Cardiac septum (tissue), 1 donor: ENCODE data around the gene KLHL7. TPM values are rescaled to one million over a fixed set of nuclear protein-coding genes. Genes with fewer than 3 reads are reported as not detected.
A peak's percentile ranks its signal among the peaks of the same experiment; 100 is the strongest.

Experiments used
- DNase-seq: peaks from one replicate; pipeline ENCODE4 v3.0.0-alpha.2; 2020; ENCODE audit warnings: low spot score
- intact Hi-C: fragments of 100-400 bp; cut with DNase I; formaldehyde crosslinking; loops from one replicate; pipeline ENCODE4 v1.14.0; 2022
- long read RNA-seq: library from polyadenylated mRNA; unstranded; transcript quantifications from one replicate; pipeline ENCODE4 v2.0.0, GENCODE V29; 2021
- total RNA-seq: library from RNA; stranded (reverse); fragmentation: NEBNext Ultra II Directional; extraction: Animal tissue kit (Norgen Biotek cat#: 25700); gene quantifications from one replicate; pipeline ENCODE4 v1.2.1, GENCODE V29; 2021
- donor health status: DM: no; HTN: no; CAD: no.

Gene KLHL7, protein sequence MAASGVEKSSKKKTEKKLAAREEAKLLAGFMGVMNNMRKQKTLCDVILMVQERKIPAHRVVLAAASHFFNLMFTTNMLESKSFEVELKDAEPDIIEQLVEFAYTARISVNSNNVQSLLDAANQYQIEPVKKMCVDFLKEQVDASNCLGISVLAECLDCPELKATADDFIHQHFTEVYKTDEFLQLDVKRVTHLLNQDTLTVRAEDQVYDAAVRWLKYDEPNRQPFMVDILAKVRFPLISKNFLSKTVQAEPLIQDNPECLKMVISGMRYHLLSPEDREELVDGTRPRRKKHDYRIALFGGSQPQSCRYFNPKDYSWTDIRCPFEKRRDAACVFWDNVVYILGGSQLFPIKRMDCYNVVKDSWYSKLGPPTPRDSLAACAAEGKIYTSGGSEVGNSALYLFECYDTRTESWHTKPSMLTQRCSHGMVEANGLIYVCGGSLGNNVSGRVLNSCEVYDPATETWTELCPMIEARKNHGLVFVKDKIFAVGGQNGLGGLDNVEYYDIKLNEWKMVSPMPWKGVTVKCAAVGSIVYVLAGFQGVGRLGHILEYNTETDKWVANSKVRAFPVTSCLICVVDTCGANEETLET
- 103 TPM for total RNA-seq
- long read RNA-seq, full-length matches to known transcripts = 170 of 236 reads
- long read RNA-seq, partial matches to known transcripts = 28 of 236 reads
- long read RNA-seq, other reads (novel, unspliced or antisense) = 38 of 236 reads

- intact Hi-C loops = loop anchor here (2.0 kb wide), 2 partner anchors 75 to 141 kb away; partner anchors contain the start of gene GPNMB
- DNase-seq = peak; percentile 99
Measured at GRCh38 chr7:23105644-23106056, at the start of gene KLHL7. Gene KLHL7, plus strand, starts transcription at chr7:23105785. Its CDS starts 242 bp downstream, at chr7:23106027.

DNA sequence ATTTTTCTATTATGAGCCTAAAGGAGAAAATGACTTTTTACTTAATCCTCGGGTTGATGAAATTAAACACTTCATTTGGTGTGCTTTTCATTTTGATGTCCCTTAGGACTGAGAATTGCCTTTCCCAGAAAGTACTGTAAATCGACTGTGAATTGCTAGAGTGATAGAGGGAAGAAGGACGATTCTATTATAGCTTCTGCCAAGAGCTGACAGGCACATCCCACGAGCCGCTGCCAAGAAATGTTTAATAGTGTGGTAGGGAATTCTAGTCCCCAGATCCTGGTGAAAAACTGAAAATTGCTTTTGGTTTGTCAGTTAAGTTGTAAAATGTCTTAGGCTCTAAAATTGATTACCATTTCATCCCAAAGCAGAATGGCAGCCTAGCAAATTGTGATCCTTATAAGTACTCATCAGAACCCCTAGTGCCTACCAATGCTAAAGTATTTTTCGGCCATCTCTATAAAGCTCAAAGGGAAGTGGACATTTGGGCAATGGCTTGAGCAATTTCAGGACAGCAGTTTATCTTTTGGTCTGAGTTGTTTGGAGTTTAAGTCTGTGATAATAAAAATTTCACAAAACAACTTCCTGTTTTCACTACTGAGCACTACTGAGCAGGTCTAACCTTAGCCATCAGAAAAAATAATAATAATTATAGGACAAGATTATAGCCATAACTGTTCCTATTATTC, 47.0 kb upstream of the KLHL7 start:
- intact Hi-C loops = loop anchor here (5.0 to 10.0 kb wide), 2 partner anchors 204 to 496 kb away; no protein-coding TSS in a partner anchor
- no peak for DNase-seq

DNA sequence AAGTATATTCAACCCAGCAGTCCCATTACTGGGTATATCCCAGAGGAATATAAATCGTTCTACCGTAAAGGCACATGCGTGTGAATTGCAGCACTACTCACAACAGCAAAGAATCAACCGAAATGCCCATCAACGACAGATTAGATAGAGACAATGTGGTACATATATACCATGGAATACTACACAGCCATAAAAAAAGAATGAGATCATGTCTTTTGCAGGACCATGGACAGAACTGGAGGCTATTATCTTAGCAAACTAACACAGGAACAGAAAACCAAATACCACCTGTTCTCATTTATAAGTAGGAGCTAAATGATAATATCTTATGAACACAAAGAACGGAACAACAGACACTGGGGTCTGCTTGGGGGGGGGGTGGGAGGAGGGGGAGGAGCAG, 44.3 kb upstream of the KLHL7 start:
- intact Hi-C loops = no loop called here
- DNase-seq = no peak

DNA sequence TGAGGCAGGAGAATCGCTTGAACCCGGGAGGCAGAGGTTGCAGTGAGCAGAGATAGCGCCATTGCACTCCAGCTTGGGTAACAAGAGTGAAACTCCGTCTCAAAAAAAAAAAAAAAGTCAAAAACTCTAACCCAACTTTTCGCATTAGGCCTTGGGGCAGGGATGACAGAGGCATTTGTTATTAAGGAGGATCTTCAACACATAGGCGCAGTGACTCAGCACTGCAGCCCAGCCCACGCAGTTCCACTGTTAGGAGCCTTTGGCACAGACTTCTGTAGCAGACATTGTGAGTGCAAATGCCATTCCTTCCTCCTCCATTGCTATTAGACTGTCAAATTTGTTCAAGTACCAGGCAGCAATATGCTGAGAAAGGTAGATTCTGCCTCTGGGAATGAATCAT, 43.1 kb upstream of the KLHL7 start:
- intact Hi-C loops = no loop called here
- DNase-seq = no peak

DNA sequence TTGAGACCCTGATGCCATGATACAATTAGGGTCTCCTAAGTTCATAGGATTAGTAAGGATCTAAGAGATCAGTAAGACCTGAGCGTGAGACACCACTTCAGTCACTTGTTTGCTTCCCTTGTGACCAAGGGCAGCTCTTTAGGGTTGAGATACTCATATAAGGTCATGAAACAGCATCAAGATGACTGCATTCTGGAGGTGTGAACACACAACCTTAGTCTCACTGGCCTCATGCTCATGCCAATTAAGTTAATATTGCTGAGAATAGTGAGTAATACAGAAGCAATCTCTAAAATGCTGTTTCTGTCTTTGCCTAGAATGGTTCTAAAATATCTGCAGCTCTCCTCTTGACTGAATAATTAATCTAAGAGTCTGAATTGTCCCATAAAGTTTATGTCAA, 39.6 kb upstream of the KLHL7 start:
- intact Hi-C loops = no loop called here
- DNase-seq = no peak

DNA sequence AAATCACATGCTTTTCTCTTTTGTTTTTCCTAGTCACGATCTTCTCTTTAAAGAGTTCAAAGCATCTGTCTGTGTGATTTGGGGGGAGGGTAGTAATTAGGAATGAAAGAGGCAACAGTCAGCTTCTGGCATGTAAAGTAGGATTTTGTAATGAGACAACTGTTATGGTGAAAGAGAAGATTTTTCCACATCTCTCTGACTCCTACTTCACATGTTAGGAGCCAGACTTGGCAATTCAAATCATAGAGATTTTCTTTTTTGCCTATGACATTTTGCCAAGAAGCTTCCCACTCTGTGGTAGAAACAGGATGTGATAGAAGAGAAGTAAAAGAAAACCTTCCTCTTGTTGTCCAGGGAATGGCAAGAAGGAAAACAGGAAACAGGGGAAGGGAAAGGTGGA, 38.3 kb upstream of the KLHL7 start:
- DNase-seq = no peak
- intact Hi-C loops = no loop called here

DNA sequence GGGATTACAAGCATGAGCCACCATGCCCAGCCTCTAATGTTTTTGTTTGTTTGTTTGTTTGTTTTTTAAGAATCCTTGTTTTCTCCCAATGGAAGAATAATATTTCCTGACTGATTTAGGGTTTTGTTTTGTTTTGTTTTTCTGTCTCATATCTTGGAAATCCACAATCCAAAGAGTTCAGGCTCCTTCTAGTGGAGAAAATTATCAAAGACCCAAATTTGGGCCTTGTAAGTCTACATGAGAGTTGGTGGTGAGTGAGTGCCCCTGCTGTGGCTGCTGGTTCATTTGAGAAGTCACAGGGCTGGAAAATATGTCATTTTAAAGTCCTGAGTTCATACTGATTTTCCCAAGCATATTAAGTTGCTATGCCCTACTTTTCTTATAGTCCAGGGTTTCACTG, 33.5 kb upstream of the KLHL7 start:
- no peak for DNase-seq
- intact Hi-C loops = no loop called here

DNA sequence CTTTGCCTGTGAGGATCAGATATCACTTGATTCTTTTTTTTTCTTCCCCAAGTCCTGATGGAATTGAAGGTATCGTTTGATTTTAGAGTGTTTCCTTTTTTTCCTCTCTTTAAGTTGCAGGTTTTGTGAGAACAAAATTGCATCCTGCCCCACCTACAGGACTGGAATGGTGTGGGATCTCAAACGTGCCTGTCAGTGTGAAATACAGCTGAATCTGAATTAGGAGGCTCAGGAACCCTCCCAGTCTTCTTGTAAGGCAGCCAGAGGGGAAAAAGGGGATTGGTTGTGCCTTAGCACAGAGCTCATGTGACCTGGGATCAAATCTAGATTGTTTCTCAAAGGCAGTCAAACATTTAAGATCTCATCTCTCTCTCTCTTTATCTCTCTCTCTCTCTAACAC, 32.7 kb upstream of the KLHL7 start:
- DNase-seq = no peak
- intact Hi-C loops = no loop called here

- intact Hi-C loops = no loop called here
- DNase-seq = no peak
Measured at GRCh38 chr7:23074443-23075261, 30.9 kb upstream of the KLHL7 start.

DNA sequence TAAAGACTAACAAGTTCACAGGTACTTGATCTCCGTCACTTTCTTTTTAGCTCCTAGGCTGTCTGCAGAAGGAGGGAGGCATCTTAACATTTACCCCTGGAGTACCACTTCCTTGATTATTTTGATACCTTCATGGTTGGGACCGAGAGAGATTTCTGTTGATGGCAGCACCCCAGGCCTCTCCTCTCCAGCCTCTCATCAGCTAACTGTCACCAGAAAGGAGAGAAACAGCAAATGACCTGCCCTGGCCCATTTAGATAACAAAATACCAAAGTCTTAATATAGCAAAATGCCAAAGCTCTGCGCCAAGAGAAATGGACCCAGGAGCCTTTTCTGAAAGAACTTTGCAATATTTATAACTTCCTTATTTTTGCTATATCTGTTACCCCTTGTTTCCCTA, 30.0 kb upstream of the KLHL7 start:
- intact Hi-C loops = no loop called here
- DNase-seq = no peak

DNA sequence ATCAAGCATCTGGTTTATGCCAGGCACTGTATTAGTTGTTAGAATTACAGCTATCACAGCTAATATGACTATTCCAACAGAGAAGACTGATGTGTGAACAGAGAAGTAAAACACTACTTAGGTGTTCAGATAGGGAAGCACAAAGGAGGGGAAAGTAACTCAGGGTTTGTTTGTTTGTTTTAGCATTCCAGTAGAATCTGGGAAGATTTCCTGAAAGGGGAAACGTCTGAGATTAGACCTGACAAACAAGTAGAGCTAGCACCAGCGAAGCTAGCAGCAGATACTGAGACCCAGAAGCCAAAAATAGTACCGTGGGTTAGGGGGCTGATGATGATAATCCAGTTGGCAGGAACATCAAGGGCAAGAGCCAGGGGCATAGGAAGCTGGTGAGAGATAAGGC, 28.8 kb upstream of the KLHL7 start:
- DNase-seq = no peak
- intact Hi-C loops = no loop called here

GRCh38 chr7:23093111-23093510, 12.5 kb upstream of the KLHL7 start:
- DNase-seq = no peak
- intact Hi-C loops = no loop called here

GRCh38 chr7:23093546-23093945, 12.0 kb upstream of the KLHL7 start:
- intact Hi-C loops = no loop called here
- no peak for DNase-seq

DNA sequence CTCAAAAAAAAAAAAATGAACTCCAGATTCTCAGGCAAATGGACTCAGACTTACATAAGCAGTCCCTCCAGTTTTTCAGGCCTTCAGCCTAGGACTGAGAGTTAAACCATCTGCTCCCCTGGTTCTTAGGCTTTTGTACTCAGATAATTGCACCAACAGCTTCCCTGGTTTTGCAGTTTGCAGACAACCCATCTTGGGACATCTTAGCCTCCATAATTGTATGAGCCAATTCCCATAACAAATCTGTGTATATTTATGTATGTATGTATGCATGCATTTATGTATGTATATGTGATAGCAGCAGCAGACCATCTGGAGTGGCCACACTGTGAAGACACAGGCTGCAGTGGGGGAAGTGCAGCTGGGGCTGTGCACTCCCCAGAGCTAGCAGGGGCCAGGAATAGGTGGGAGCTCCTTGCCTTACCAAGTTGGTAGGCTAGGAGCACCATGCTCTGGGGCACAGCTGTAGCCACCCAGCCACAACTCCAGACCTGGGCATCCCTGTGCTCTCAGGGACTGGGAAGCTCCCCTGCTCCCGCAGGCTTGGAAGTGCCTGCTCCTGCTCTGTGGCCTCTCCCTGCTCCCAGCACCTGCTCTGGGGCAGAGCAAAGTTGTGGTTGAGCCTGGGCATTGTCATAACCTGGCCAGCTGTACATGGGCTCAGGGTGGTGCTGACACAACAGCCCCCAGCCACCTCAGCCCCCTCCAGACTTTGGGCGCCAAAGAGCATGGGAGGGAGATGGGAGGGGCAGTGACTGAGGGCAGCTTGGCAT, 8.9 kb upstream of the KLHL7 start:
- intact Hi-C loops = no loop called here

GRCh38 chr7:23098029-23098428, 7.6 kb upstream of the KLHL7 start:
- intact Hi-C loops = no loop called here

More for the DNA sequence above, 8.9 kb upstream of the KLHL7 start:
- no peak for DNase-seq

DNA sequence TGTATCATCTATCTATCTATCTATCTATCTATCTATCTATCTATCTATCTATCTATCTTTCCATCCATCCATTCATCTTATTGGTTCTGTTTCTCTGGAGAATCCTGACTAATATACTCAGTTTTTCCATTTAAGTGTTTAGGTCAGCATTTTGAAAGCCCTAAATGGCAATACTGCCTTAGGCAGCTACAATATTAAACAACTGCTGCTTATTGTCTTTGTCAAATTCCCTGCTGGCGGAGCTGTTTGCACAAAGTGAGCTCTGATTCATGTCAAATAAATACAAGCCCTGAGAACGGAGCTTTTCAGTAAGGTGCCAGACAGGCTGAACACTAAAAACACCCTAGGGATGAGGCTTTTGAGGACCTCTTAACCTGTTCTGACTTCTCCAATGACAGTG, 7.1 kb upstream of the KLHL7 start:
- intact Hi-C loops = no loop called here
- DNase-seq = no peak

More at GRCh38 chr7:23098029-23098428, 7.6 kb upstream of the KLHL7 start:
- no peak for DNase-seq

DNA sequence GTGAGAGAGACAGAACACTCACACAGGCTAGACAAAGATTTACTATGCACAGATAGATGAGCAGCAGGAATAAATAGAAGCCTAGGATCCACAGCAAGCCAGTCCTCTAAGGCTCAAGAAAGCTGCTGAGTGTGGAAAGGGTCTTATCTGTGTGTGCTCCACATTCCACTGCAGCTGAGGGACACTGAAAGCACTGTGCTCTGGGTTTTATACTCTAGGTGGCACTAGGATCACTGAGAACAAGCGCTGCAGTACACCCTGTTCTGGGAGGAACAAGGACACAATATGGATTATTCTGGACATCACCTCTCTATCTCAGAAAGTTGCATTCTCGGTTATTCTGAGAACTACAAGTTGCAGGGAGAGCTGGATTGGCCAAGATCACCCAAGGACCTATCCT, 4.9 kb upstream of the KLHL7 start:
- intact Hi-C loops = no loop called here
- no peak for DNase-seq

GRCh38 chr7:23105086-23105643, 420 bp upstream of the KLHL7 start:
- intact Hi-C loops = loop anchor here (2.0 kb wide), 1 partner anchor 76 kb away; no protein-coding TSS in a partner anchor
- DNase-seq = no peak
